Type B pancreatic cell (in vitro differentiated cells): ENCODE measurements around the gene CCDC57. TPM values are rescaled to one million over a fixed set of nuclear protein-coding genes. Genes with fewer than 3 reads are reported as not detected.
"Not testable (repeated sequence)": the region's sequence is repeated elsewhere in the genome, so short reads cannot be mapped to it uniquely, and the experiment has no call there.

ENCODE experiments used
- DNase-seq: peaks from one replicate; pipeline ENCODE4 v3.0.0; 2021; ENCODE audit warnings: mixed read lengths; ENCODE audit not compliant: unreplicated experiment; ENCODE audit errors: extremely low spot score
- H3K27ac Mint-ChIP-seq: 2 replicates; pipeline ENCODE4 v1.8.0; 2021; ENCODE audit warnings: mild to moderate bottlenecking, mixed read lengths
- H3K27me3 Mint-ChIP-seq: 2 replicates; pipeline ENCODE4 v1.8.0; 2021; ENCODE audit warnings: mixed read lengths
- H3K36me3 Mint-ChIP-seq: 2 replicates; pipeline ENCODE4 v1.8.0; 2021; ENCODE audit warnings: mixed read lengths
- H3K4me1 Mint-ChIP-seq: one replicate; pipeline ENCODE4 v1.8.0; 2021; ENCODE audit warnings: mixed read lengths; ENCODE audit not compliant: unreplicated experiment
- H3K4me3 Mint-ChIP-seq: 2 replicates; pipeline ENCODE4 v1.8.0; 2021; ENCODE audit warnings: mild to moderate bottlenecking, mixed read lengths
- H3K9me3 Mint-ChIP-seq: 2 replicates; pipeline ENCODE4 v1.8.0; 2021; ENCODE audit warnings: mixed read lengths
- CTCF ChIP-seq: fragments of 200-600 bp; sonication (generic); conservative IDR thresholded peaks from 2 replicates; pipeline ENCODE4 v1.5.0; 2021; ENCODE audit warnings: antibody characterized with exemption, mild to moderate bottlenecking
- total RNA-seq: library from RNA; stranded (reverse); gene quantifications from 2 replicates; pipeline ENCODE4 v1.2.1, GENCODE V29; 2021; ENCODE audit warnings: low replicate concordance

The CCDC57 gene
- total RNA-seq, 1 donor from 2014 or later, result 58.7 TPM

GRCh38 chr17:82214012-82214628 is 1.5 kb upstream of the CCDC57 start:
- no peak overlapping the region for H3K27ac Mint-ChIP-seq
- H3K9me3 Mint-ChIP-seq, result no peaks in the 10 kb centered on the region
- no peaks in the 10 kb centered on the region for H3K36me3 Mint-ChIP-seq
- no peaks in the 10 kb centered on the region for H3K4me1 Mint-ChIP-seq
- no peak for DNase-seq
- H3K4me3 Mint-ChIP-seq, result peak overlapping the region; percentile 69
- no peaks in the 10 kb centered on the region for H3K27me3 Mint-ChIP-seq
- TF ChIP-seq CTCF, result no peak

GRCh38 chr17:82213251-82214011 is 789 bp upstream of the CCDC57 start:
- TF ChIP-seq CTCF, result no peak
- H3K36me3 Mint-ChIP-seq, result no peaks in the 10 kb centered on the region
- no peaks in the 10 kb centered on the region for H3K9me3 Mint-ChIP-seq
- H3K27ac Mint-ChIP-seq, result peak overlapping the region; percentile 58
- DNase-seq, result no peak
- H3K4me1 Mint-ChIP-seq, result no peaks in the 10 kb centered on the region
- no peaks in the 10 kb centered on the region for H3K27me3 Mint-ChIP-seq
- H3K4me3 Mint-ChIP-seq, result peak overlapping the region; percentile 84

- H3K27me3 Mint-ChIP-seq, H3K4me3 Mint-ChIP-seq, H3K27ac Mint-ChIP-seq, H3K9me3 Mint-ChIP-seq, H3K4me1 Mint-ChIP-seq, DNase-seq, H3K36me3 Mint-ChIP-seq: not testable (repeated sequence)
Observed at GRCh38 chr17:82210655-82211054, 2.0 kb downstream of the CCDC57 start.

GRCh38 chr17:82205720-82206508 is 6.7 kb downstream of the CCDC57 start:
- peak overlapping the region; percentile 98 for H3K27ac Mint-ChIP-seq
- H3K9me3 Mint-ChIP-seq, result no peaks in the 10 kb centered on the region
- no peaks in the 10 kb centered on the region for H3K27me3 Mint-ChIP-seq
- no peaks in the 10 kb centered on the region for H3K36me3 Mint-ChIP-seq
- H3K4me1 Mint-ChIP-seq, result peaks cover 12% of the 10 kb centered on the region
- no peak for DNase-seq
- peak overlapping the region; percentile 76 for H3K4me3 Mint-ChIP-seq
- peak; percentile 88 for TF ChIP-seq CTCF

GRCh38 chr17:82204831-82205719 is 7.6 kb downstream of the CCDC57 start:
- no peaks in the 10 kb centered on the region for H3K9me3 Mint-ChIP-seq
- H3K4me3 Mint-ChIP-seq, result no peak overlapping the region
- H3K27me3 Mint-ChIP-seq, result no peaks in the 10 kb centered on the region
- TF ChIP-seq CTCF, result no peak
- no peak for DNase-seq
- peaks cover 12% of the 10 kb centered on the region for H3K4me1 Mint-ChIP-seq
- H3K27ac Mint-ChIP-seq, result peak overlapping the region; percentile 98
- H3K36me3 Mint-ChIP-seq, result no peaks in the 10 kb centered on the region
